ENCODE data around the gene SERPINF2. TPM values are rescaled to one million over a fixed set of nuclear protein-coding genes. Genes with fewer than 3 reads are reported as not detected.

Gene SERPINF2
- polyA plus RNA-seq, 1 donor from 2014 or later = not detected

GRCh38 chr17:1724351-1724868, 18.3 kb upstream of the SERPINF2 start, which contains the start of gene WDR81:
TSS of gene WDR81 (plus strand) at chr17:1724704. CDS start at chr17:1724960, 256 bp downstream.
- Histone ChIP-seq H3K27me3 (ENCODE audit: insufficient read depth, low read depth, low read length) (no peaks in the 10 kb centered on the region), H3F3A (ENCODE audit: insufficient read depth, low read length, poor library complexity, severe bottlenecking) (no peaks in the 10 kb centered on the region), H3K79me2 (replicated peaks; ENCODE audit: insufficient read depth, low read length) (no peaks in the 10 kb centered on the region), H3K9me2 (ENCODE audit: insufficient read depth, low read length) (no peaks in the 10 kb centered on the region), H3K9me3 (ENCODE audit: low read length) (no peaks in the 10 kb centered on the region), H3K4me2 (ENCODE audit: low read length) (peak within 1 kb of the TSS; percentile 76), H3K27ac (ENCODE audit: low read length) (no peak within 1 kb of the TSS), H3K9ac (ENCODE audit: low read length) (peak within 1 kb of the TSS; percentile 64), H4K20me1 (ENCODE audit: insufficient read depth) (no peaks in the 10 kb centered on the region), H3K36me3 (ENCODE audit: insufficient read depth, low read length) (no peaks in the 10 kb centered on the region), H2AFZ (ENCODE audit: low read depth, low read length) (peak within 1 kb of the TSS; percentile 63), H3K4me3 (ENCODE audit: low read length) (peak within 1 kb of the TSS; percentile 80)
- TF ChIP-seq CTCF (IDR thresholded peaks at IDR 0.05; ENCODE audit: poor library complexity, severe bottlenecking) = peak; percentile 17
- TF ChIP-seq SMC3 (conservative IDR thresholded peaks at IDR 0.05; ENCODE audit: poor library complexity) = peak; percentile 10
- no peak for TF ChIP-seq REST (IDR thresholded peaks at IDR 0.05; ENCODE audit: borderline replicate concordance)
- TF ChIP-seq MXI1 (conservative IDR thresholded peaks at IDR 0.05; ENCODE audit: poor library complexity, severe bottlenecking) = peak; percentile 94
- TF ChIP-seq POLR2AphosphoS5 (IDR thresholded peaks at IDR 0.05) = peak; percentile 50

GRCh38 chr17:1724869-1725641, 17.6 kb upstream of the SERPINF2 start:
- no peaks in the 10 kb centered on the region for H4K20me1 ChIP-seq (ENCODE audit: insufficient read depth)
- H3K4me2 ChIP-seq (ENCODE audit: low read length) = peak overlapping the region; percentile 76
- TF ChIP-seq SMC3 (conservative IDR thresholded peaks at IDR 0.05; ENCODE audit: poor library complexity) (peak; percentile 7), MXI1 (conservative IDR thresholded peaks at IDR 0.05; ENCODE audit: poor library complexity, severe bottlenecking) (peak; percentile 82), EZH2 (IDR thresholded peaks at IDR 0.05; ENCODE audit: borderline replicate concordance, insufficient read depth, low read length, poor library complexity, severe bottlenecking) (no peak), POLR2AphosphoS5 (IDR thresholded peaks at IDR 0.05) (no peak), RAD21 (conservative IDR thresholded peaks at IDR 0.05) (no peak)
- H3K9me3 ChIP-seq (ENCODE audit: low read length) = no peaks in the 10 kb centered on the region
- H3K27ac ChIP-seq (ENCODE audit: low read length) = no peak overlapping the region
- no peaks in the 10 kb centered on the region for H3K36me3 ChIP-seq (ENCODE audit: insufficient read depth, low read length)
- no peaks in the 10 kb centered on the region for H3K79me2 ChIP-seq (replicated peaks; ENCODE audit: insufficient read depth, low read length)
- H3K4me3 ChIP-seq (ENCODE audit: low read length) = peak overlapping the region; percentile 80
- no peaks in the 10 kb centered on the region for H3K9me2 ChIP-seq (ENCODE audit: insufficient read depth, low read length)
- H2AFZ ChIP-seq (ENCODE audit: low read depth, low read length) = peak overlapping the region; percentile 5
- H3F3A ChIP-seq (ENCODE audit: insufficient read depth, low read length, poor library complexity, severe bottlenecking) = no peaks in the 10 kb centered on the region
- peak overlapping the region; percentile 64 for H3K9ac ChIP-seq (ENCODE audit: low read length)
- no peaks in the 10 kb centered on the region for H3K27me3 ChIP-seq (ENCODE audit: insufficient read depth, low read depth, low read length)

All from neural cell (in vitro differentiated cells).